ENCODE measurements around the gene MTHFR.

Gene MTHFR

DNA sequence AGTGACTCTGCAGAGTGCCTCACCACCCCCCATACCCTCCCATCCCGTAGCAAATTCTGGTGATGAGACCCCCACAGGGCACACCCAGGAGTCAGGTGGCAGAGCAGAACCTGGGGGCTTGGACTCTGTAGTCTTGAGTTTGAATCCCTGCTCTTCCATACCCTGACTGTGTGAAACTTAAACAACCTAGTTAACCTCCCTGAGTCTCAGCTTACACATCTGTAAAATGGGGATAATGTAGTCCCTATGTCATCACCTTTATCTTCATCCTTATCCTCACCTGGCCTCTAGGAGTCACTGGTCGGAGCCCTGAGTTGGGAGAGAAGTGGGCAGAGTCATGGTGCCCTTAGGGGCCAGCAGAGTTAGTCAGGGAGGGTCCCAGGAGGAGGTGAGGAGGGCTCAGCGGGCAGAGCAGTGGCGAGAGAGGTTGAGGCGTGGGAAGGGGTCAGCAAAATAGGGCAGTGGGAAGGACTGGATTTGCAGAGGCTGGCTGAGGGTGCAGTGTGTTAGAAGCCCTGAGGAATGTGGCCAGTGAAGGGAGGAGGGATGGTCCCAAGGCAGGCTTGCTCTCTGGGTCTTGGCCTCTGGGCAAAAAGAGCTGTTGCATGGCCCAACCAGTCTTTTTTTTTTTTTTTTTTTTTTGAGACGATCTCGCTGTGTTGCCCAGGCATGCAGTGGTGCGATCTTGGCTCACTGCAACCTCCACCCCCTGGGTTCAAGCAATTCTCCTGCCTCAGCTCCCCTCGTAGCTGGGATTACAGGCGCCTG, 25.2 kb downstream of the MTHFR start:
- no peak for DNase-seq (ENCODE audit: low read depth)

GRCh38 chr1:11779715-11780379, 25.9 kb downstream of the MTHFR start:
- DNase-seq (ENCODE audit: low read depth): no peak

DNA sequence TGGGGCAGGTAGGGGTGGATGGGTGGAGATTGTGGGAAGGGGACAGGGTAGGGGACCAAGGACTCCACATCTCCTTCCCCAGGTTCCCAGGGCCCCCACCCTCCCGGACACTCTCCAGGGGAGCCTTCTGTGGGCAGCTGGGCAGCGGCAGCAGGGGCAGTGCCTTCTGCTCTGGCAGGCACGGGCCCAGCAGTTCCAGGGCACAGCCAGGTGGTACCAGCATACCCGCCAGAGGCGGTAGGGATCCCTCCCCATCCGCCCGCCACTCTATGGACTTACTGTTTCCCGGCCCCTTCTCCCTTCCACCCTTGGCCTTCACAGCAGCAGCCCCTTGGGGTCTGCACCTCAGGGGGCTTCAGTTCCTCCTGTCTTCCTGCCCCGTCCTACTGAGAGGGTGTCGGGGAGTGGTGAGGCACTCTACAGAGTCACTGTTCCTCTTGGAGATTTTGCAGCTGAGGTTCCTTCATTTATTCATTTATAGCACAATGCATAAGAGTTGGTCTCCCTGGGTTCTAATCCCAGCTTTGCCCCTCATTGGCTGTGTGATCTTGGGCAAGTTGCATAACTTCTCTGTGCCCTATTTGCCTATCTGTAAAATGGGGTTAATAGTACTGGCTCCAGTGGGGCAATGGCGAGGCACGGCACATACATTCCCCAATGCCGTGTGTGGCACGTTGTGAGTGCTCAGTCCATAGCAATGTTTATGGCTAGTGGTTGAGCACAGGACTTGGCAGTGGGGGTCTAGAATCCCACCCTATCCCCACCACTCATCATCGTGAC, 26.7 kb downstream of the MTHFR start:
- no peak for DNase-seq (ENCODE audit: low read depth)

GRCh38 chr1:11778336-11778735, 27.4 kb downstream of the MTHFR start:
- no peak for DNase-seq (ENCODE audit: low read depth)

DNA sequence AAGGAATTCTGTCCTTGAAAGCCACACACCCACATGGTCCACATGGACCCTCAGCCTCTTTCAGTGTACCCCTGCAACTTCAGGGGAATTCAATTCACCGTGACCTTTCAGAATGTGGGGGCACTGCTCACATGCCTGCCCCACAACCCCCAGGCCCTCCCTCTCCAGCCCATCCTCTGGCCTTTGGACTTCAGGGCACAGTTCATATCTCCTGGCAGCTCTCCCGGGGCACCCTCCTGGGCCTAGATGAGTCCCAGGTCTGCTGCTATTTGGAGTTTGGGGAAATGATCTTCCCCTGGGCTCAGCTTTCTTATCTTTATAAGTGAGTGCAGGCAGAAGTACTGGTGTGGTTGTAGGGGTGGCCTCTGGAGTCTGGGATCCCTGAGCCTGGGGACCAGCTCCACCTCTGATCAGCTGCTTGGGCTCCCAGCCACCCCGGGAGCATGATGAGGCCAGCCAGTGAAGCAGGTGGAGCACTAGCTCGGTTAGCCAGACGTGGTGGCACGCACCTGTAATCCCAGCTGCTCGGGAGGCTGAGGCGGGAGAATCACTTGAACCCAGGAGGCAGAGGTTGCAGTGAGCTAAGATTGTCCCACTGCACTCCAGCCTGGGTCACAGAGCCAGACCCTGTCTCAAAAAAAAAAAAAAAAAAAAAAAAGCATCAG, 28.0 kb downstream of the MTHFR start:
- no peak for DNase-seq (ENCODE audit: low read depth)

- no peak for DNase-seq (ENCODE audit: low read depth)
Observed at GRCh38 chr1:11774753-11775152, 31.0 kb downstream of the MTHFR start.

DNA sequence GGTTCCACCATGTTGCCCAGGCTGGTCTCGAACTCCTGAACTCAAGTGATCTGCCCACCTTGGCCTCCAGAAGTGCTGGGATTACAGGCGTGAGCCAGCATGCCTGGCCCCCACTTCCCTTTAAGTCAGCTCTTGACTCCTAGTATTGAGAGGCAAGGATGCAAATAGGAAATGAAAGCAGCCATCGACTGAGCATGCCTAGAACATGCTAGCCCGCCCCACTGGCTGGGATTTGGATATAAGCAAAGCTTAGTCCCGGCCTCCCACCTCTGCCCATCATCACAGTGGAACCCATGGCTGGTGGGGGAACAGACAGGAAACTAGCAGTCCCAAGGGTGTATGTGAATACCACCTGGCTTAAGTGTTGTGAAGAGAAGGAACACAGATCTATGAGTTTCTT, 33.3 kb downstream of the MTHFR start:
- no peak for DNase-seq (ENCODE audit: low read depth)

DNA sequence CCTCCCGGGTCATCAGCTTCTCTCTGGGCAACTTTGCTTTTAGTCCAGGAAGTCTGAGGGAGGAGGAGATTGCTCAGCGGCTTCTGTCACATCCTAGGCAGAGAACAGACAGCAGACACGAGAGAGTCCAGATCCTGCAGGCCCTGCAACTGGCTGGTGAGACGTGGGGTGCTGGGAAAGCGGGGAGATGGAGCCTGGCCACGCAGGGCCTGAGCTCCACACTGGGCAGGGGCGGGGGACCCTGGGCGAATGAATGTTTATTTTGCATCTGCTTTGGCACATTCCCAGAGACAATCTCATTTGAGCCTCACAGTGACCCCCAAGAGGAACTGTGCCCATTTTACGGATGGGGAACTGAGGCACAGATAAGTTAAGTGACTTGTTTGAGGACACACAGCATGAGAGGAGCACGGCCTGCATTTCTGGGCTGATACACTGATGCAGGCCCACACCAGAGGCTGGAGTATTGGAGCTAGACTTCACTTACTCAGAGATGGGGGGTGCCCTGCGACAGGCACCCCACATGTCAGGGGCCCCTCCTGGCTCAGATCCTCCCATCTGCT, 34.2 kb downstream of the MTHFR start:
- no peak for DNase-seq (ENCODE audit: low read depth)

- no peak for DNase-seq (ENCODE audit: low read depth)
Observed at GRCh38 chr1:11770011-11770410, 35.8 kb downstream of the MTHFR start.

DNA sequence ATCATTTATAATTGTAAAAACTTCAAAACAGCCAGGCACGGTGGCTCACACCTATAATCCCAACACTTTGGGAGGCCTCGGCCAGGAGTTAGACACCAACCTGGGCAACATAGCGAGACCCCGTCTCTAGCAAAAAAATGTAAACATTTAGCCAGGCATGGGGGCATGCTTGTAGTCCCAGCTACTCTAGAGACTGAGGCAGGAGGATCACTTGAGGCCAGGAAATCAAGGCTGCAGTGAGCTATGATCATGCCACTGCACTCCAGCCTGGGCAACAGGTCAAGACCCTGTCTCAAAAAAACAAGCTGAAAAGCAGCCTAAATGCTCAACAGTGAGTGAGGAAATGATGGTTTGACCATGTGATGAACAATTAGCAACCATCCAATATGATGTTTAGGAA, 36.5 kb downstream of the MTHFR start:
- DNase-seq (ENCODE audit: low read depth): no peak

GRCh38 chr1:11768821-11769220, 36.9 kb downstream of the MTHFR start:
- no peak for DNase-seq (ENCODE audit: low read depth)

DNA sequence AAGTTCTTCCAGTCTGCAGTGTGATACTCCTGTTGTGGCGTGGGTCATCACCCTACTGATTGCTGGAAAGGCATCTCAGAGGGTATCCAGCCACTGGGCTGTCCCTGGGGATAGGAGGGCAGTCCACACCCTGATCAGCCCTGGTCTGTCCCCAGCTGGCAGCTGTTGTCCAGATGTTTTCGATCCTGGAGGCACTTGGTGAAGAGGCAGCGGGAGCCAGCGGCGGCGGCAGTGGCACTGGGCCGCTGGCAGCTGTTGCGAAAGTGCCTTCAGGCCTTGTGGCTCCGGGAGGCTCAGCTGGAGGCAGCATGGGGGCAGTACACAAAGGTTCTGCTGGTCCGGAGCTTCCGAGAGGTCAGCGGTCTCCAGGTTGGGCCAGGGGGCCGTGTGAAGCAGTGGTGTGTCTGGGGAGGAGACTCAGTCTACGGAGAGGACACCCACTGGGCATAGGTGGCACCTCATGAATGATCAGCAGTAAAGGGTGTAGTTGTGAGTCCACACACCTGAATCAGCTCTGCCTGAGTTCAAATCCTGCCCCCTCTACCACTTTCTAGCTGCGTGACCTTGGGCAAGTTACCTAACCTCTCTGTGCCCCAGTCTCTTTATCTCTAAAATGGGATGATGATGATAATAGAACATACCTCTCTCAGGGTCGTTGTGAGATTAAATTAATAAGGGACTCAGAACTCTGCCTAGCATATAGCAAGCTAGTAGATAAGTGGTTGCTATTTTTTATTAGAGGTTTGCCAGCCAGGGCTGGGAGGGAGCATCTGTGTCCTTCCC, 37.7 kb downstream of the MTHFR start:
- no peak for DNase-seq (ENCODE audit: low read depth)

DNA sequence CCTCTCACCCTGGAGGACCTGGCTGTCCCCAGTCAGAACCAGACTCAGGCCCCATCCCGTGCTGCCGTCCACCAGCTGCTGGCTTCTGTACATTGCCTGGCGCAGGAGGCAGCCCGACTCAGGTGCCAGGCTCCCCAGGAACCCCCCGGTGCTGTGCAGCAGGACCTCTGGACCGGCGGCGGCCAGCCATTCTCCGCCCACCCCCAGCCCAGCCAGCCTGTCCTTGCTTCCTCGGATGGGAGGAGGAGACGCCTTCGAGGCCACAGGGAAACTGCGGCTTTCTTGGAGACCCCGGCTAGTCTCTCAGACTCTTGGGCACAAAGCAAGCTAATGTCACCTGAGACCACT, 39.4 kb downstream of the MTHFR start:
- no peak for DNase-seq (ENCODE audit: low read depth)

DNA sequence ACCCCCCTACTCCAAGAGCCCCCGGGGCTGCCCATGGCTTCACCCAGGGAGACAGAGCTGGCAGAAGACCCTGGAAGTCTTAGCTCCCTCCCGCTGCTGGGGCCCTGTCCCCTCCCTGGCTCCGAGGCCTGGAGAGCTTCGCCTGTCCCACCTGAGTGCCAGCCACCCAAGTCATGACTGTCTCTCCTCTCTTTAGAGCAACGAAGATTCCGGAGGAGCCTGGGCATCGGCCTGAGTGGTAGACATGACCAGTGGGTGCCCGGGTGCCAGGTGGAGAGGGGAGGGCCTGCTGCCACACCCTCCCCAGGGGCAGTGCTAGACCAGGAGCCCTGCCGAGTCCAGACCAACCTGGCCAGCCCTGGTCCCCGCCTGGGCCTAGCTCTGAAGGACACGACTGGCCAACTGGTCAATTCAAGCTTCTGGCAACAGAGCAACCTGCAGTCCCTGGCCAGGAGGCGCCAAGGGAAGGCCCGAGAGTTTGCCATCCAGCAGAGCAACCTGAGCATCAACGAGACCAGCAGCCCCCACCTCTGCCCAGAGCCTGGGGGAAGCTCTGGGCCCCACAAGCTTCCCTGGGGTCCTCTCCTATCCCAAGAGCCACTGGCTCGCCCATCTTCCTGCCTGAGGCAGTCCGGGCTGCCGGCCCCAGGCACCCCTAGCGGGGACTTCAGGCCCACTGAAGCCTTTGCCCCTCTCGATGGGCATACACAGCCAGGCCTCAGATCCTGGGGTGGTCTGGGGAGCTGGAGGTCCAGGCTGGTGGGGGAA, 39.9 kb downstream of the MTHFR start:
- no peak for DNase-seq (ENCODE audit: low read depth)

DNA sequence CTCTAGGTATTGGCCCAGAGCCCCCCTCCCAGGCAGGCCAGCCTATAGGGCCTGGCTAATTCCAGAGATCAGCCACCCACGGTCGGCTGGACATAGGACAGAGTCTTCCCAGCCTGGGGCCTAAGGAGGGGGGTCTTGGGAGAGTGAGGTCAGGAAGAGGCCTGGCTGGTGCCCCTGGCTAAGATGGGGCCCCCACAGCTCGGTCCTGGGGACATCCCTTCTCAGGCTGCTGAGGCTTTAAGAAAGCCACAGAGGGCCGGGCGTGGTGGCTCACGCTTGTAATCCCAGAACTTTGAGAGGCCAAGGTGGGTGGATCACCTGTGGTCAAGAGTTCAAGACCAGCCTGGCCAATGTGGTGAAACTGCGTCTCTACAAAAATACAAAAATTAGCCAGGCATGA, 41.2 kb downstream of the MTHFR start:
- no peak for DNase-seq (ENCODE audit: low read depth)

DNA sequence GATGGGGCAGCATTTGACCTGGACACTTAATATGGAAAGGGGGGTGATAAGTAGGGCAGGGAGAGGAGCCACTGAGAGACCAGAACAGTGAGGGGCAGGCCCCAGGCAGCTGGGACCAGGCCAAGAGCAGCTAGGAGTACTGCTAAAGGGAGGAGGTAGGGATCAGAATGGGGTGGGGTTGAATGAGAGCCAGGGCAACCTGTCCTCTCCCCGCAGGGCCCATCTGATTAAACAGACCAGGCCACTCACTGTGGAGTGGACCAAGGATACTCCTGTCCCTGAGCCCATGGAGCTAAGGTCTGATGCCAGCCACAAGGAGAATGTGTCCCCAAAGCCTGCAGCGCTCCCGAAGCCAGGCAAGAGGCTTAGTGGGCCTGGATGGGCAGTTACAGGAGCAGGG, 41.6 kb downstream of the MTHFR start:
- no peak for DNase-seq (ENCODE audit: low read depth)

DNA sequence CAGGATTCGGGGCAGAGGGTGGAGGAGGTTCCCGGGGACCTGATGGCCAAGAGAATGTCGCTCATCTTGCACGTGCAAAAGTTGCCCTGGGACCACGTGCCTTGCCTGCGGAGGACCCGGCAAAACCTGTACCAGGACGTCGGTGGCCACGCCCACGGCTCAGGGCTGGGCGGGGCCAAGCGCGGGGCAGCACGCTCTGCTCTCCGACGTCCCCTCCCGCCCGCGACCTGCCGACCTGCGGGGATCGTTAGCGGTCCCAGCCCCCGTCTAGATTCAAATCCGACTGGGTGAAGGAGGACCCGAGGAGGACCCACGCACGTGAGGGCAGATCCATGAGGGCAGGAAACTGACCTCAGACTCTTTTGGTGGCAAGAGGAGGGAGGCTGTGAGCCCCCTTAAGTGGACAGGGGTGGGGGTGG, 43.8 kb downstream of the MTHFR start, which contains the start of gene C1orf167:
C1orf167 (plus strand) TSS at position 206 of the 419 bp plus-strand sequence. CDS start 2,208 bp downstream, outside the sequence.
- DNase-seq (ENCODE audit: low read depth): no peak

DNA sequence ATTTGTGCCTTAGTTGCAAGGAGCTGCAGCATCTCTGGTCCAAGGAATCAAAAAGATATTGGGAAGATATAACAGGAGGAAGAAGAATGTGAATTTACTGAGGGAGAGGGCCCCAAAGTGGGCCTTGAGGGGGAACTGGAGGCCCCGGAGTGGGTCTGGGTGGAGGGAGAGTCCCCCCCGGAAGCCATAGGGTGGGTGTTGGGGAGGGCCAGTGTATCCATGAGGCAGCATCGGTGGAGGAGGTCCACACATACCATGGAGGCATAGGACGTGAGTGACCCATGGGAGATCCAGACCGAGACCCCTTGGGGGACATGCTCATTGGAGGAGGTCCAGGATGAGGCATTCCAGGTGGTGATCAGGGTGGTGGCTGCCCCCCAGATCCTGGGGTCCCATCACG, 44.5 kb downstream of the MTHFR start:
- DNase-seq (ENCODE audit: low read depth): no peak

- DNase-seq (ENCODE audit: low read depth): no peak
Observed at GRCh38 chr1:11759791-11760190, 46.0 kb downstream of the MTHFR start.

DNA sequence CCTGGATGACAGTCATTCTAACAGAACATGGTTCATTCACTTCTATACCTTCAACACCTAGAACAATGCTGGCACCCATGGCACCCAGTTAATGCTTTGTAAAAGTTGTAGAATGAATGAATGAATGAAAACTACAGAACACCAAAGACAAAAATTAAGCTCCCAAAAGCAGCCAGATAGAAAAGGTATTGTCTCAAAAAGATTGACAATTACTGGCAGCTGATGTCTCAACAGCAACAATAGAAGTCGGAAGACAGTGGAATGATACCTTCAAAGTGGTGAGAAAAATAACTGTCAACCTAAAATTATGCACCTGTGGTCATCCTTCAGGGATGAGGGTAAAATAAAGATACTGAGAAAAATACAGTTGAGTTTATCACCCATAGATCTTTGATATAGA, 48.7 kb downstream of the MTHFR start:
- DNase-seq (ENCODE audit: low read depth): no peak
